Stimulated activated CD4-positive, alpha-beta T cell treated with anti-CD3 and anti-CD28 coated beads, Interleukin-15, amount 100 ng/mL, for 24 hours (primary cell): ENCODE data around the gene DYDC1.
"Not testable (repeated sequence)": the region's sequence is repeated elsewhere in the genome, so short reads cannot be mapped to it uniquely, and the experiment has no call there.

Experiments used
- DNase-seq: peaks from one replicate; pipeline ENCODE4 v3.0.0-alpha.2; 2020

The DYDC1 gene

DNA sequence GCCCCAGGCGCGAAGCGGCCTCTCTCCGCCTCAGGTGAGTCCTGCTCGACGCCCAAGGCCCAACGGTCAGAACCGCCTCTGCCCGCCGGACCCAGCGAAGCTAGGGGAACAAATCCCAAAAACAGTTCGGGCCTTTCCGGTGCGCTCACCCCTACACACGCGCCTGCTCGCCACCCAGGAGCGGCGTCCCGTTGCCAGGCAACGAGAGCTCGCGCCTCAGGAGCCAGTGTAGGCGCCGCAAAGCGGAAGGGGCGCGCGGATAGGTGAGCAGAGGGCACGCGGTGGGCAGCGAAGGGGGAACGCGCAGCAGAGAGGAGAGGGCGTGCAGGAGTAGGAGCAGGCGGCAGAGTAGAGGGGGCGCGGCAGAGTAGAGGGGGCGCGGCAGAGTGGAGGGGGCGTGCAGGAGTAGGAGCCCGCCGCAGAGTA is at the start of gene DYDC1, which contains the start of gene DYDC2:
DYDC1 (minus strand) TSS at position 193 of the 426 bp plus-strand sequence. CDS start 4,154 bp downstream, outside the sequence.
DYDC2 (plus strand) TSS at position 219 of the 426 bp plus-strand sequence. CDS start 5,663 bp downstream, outside the sequence.
- peak; percentile 69 for DNase-seq

DNA sequence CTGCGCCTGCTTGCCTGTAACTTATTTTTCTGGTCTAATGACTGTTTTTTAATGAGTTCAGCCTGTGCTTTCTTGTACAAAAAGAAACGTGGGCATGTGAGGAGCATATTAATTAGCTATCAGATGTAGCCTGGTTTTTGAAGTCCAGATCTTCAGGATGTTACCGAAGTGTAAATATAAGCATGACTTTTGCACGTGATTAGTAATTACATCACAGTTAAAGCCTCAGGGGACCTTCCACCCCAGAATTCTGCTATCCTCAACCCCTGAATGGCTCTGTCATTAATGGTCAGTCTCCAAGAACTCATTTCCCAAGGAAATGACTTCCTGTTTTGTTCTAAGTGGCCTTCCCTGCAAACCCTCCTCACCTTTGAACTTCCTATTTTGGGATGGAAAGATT is 49.6 kb upstream of the DYDC1 start:
- DNase-seq, result no peak

DNA sequence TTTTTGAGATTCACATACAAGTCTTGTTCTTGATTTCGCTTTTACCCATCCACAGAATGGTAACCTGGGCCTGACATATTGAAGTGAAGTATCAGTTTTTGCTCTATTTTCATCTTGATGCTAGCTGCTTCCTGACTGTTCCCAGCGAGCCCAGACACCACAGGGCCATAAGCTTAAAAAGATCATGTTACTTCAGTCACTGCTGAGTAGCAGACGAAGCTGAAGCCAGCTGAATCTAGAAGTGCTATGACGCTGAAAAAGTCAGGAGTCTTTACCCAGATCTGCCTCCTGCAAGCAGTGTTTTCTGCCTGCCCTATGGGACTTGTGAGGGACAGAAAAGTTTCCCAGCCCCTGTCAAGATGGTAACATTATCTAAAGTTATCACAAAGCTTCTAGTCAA is 49.1 kb upstream of the DYDC1 start:
- no peak for DNase-seq

DNA sequence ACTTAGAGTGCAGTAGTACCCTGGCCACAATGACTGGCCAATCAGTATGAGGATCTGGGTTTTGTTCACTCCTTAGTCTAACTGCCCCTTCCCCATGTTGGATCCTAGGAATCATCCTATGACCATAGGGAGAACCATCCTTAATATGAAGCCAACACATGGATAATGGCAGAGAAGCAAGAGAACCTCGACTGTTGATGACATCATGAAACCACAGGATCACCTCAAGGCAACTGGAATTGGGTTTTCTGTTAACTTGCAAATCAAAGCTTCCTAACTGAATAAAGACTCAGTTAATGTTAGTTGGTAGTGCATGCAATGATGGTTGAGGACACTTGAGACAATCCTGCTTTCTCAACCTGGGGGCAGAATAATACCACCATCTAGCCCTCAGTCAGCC is 48.5 kb upstream of the DYDC1 start:
- no peak for DNase-seq

DNA sequence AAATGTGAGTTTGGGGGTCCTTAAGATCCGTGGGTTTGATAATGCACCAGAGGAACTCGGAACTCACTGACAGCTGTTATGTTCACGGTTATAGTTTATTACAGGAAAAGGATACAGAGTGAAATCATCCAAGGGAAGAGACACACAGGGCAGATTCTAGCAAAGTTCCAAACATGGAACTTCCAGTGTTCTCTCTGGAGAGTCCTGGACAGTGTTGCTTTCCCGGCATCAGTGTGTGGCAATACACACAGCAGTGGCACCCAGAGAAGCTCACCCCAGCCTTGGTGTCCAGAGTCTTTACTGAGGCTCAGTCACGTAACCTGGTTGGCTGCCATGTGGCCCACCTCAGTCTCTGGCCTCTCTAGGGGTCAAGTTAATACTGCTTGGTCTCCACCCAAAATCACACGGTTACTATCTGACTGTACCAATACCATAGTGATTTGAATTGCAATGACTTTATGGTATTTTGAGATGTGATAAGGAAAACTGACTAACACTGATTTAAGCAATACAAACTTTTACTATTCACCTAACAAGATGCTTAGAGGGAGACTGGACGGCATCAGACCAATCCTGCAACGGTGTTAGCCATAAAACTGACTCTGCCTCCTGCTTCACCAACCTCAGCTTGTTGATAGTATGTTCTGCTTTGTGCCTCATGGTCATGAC is 43.7 kb upstream of the DYDC1 start:
- DNase-seq, result no peak

DNA sequence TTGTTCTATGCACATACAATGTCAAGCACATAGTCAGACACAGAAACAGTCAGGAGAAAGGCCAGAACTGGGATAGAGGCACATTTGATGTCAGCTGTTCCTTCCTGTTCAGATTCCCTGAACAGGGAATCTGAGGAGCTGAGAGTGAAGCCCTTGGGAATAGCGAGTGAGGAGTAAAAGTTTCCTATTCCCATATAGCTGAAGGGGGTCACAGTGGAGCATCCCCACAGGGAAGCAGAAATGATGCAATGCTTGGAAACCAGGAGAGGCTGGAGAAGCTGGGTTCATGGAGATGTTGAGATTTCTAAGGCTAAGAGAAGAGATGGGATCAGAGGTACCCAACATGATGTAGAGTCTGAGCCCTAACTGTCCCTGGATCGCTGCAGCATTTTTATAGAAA is 40.5 kb upstream of the DYDC1 start:
- no peak for DNase-seq

DNA sequence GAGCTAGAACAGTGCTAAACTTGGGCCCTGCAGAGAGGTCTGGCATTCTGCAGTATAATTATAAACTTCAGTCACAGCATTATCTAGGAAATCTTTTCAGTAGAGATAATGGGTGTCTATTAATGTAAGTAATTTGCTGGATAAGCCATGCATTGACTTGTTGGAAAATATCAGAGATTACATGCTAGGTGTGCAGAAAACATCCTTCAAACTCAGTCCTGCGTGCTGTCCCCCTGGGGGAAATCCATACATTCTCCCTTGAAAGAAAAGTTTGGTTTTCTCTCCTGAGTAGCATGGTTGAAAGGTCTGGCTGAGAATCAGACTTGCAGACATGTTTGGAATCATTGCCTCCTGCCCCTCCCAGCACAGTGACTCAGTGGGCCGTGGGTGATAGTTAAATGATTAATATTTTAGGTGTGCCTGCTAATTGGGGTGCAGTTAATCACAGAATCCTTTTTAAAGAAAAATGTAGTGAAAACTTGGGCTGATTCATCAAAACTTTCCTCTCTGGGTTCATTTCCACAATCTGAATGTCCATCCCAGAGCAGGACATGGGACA is 37.9 kb upstream of the DYDC1 start:
- DNase-seq, result no peak

DNA sequence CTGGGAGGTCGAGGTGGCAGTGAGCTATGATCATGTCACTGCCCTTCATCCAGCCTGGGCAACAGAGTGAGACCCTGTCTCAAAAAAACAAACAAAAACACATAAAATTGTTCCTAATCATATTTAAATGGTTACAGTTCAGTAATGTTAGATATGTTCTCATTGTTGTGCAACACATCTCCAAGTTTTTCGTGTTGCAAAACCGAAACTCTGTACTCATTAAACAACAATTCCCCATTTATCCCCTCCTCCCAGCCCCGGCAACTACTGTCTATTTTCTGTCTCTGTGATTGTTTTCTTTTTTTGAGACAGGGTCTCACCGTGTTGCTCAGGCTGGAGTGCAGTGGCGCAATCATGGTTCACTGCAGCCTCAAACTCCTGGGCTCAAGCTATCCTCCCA is 35.7 kb upstream of the DYDC1 start:
- DNase-seq, result no peak

DNA sequence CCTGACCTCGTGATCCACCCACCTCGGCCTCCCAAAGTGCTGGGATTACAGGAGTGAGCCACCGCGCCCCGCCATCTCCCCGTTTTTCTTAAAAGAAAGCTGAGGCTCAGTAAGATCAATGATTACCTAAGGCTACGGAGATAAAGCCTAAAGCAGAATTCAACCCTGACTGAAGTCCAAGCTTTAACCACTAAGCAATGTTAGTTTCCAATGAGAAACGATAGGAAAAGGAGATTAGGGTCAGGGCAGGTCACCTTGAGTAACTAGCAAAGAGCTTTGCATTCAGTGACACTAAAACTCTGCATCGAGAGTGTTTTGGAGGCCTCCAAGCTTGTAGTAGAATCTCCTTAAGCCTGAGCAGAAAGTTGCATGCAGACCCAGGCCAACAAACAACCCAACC is 34.2 kb upstream of the DYDC1 start:
- no peak for DNase-seq

DNA sequence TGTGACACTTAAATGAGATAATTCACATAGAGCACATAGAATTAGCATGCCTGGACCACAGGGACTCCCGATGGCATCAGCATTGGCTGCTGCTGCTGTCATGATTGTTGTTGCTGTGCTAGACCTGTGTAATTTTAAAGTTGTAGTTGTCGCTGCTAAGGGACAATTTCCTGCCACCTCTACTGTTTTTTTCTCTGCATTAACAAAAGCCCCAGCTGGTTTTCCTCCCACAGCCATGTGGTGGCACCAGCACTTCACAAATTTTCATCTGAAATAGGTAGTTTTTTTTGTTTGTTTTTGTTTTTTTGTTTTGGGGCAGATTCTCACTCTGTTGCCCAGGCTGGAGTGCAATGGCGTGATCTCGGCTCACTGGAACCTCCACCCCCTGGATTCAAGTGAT is 26.4 kb upstream of the DYDC1 start:
- peak; percentile 46 for DNase-seq

DNA sequence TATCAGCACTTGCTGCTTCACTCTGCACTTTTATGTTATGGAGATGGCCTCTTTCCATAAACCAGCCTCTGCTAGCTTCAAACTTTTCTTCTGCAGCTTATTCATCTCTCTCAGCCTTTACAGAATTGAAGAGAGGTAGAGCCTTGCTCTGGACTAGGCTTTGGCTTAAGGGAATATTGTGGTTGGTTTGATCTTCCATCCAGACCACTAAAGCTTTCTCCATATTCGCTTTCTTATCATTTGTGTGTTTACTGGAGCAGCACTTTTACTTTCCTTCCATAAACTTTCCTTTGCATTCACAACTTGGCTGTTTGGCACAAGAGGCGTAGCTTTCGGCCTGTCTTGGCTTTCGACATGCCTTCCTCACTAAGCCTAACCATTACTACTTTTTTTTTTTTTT is 23.6 kb upstream of the DYDC1 start:
- DNase-seq, result no peak

DNA sequence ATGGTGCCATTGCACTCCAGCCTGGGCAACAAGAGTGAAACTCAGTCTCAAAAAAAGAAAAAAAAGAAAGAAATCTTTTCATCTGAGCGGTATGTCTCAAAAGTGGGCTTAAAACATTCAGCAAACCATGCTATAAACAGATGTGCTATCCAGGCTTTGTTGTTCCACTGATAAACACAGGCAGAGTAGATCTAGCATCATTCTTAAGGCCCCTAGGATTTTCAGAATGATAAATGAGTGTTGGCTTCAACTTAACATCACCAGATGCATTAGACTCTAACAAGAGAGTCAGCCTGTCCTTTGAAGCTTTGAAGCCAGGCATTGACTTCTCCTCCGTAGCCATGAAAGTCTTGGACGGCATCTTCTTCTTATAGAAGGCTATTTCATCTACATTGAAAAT is 23.1 kb upstream of the DYDC1 start:
- no peak for DNase-seq

DNA sequence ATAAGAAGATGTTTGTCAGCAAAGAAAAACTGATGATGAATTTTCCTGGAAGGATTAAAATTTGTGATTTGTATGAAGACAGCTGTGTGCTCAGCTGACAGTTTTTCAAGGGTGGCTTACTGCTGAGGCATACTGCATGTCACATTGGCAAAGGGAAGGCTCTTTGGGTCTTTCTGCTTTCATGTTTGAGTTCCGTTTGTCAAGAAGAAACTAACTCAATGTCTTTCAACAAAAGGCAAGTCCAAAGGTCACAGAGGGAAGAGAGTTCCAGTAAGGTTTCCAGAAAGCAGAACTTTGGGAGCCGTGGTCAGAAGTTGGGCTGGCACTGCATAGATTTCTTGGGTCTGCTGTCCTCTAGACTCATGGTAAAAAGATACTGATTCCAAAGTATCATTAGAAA is 16.9 kb upstream of the DYDC1 start:
- no peak for DNase-seq

DNA sequence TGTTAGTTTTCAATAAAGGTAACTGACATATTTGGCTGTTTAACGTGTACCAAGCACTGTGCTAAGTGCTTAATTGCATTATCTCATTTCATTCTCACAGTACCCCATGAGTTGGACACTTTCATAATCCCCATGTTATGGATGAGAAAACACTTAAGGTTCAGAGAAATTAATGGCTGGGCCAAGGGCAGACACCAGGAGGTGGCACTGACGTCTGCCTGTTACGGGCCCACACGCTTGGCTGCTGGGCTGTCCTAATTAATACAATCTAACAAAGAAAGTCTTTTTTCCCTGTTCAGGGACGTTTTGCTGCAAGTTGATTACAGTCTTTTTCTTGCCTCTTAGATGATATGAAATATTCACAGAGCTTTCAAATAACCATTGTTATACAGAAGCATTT is 16.1 kb upstream of the DYDC1 start:
- no peak for DNase-seq

DNA sequence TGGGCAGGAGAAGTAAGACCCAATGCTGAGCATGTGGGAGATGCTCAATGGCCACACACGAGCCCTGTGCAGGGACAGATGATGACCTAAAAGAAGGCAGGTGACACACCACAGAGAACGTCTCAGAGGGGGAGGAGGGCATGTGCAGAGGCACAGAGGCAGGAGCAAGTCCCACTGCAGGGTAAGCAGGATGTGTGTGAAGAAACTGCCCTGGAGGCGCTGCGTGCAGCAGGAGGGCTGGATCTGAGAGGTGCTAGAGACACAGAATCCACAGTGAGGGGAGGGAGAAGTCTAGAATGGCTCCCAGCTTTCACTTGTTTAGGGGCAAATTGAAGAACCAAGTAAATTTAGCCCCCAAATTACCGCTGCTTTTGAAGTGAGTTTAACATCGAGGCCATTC is 14.9 kb upstream of the DYDC1 start:
- no peak for DNase-seq

DNA sequence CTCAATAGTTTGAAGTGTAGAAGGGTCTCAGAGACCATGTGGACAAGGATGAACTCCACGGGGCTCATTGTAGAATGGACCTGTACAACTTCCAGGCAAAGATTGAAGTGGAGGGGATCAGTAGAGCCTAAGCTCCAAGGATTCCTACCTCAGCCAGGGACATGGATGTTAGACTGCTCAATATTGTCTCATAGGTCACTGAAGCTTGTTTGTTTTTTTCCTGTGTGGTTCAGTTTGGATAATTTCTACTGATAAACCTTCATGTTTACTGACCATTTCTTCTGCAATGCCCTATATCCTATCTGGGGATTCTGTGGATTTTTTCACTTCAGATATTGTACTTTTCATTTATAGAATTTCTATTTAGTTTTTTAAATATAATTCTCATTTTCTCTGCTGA is 9.0 kb upstream of the DYDC1 start:
- DNase-seq, result no peak

DNA sequence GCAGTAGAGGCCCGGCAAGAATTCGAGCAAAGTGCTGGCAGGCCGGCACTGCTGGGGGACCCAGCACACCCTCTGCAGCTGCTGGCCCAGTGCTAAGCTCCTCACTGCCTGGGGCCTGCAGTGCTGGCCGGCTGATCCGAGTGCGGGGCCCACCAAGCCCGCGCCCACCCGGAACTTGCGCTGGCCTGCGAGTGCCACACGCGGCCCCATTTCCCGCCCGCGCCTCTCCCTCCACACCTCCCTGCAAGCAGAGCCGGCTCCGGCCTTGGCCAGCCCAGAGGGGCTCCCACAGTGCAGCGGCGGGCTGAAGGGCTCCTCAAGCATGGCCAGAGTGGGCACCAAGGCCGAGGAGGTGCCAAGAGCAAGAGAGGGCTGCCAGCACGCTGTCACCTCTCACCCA is 3.1 kb upstream of the DYDC1 start:
- DNase-seq, result no peak

DNA sequence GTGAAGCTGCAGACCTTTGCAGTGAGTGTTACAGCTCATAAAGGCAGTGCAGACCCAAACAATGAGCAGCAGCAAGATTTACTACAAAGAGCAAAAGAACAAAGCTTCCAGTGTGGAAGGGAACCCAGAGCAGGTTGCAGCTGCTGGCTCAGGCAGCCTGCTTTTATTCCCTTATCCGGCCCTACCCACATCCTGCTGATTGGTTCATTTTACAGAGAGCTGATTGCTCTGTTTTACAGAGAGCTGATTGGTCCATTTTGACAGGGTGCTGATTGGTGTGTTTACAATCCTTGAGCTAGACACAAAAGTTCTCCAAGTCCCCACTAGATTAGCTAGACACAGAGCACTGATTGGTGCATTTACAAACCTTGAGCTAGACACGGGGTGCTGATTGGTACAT is 2.4 kb upstream of the DYDC1 start:
- DNase-seq, result not testable (repeated sequence)

DNA sequence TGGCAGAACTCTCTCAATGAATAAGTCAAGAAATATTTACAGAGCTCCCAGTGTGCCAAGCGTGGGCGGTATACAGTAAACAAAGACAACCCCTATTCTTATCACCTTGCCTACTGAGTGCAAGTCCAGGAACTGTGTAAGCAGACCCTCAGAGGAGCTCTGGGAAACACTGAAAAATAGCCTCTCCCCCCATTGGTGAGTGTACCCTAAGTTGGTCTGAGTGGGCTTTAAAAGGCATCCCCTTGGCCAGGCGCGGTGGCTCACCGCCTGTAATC is 1.2 kb upstream of the DYDC1 start:
- no peak for DNase-seq

DNA sequence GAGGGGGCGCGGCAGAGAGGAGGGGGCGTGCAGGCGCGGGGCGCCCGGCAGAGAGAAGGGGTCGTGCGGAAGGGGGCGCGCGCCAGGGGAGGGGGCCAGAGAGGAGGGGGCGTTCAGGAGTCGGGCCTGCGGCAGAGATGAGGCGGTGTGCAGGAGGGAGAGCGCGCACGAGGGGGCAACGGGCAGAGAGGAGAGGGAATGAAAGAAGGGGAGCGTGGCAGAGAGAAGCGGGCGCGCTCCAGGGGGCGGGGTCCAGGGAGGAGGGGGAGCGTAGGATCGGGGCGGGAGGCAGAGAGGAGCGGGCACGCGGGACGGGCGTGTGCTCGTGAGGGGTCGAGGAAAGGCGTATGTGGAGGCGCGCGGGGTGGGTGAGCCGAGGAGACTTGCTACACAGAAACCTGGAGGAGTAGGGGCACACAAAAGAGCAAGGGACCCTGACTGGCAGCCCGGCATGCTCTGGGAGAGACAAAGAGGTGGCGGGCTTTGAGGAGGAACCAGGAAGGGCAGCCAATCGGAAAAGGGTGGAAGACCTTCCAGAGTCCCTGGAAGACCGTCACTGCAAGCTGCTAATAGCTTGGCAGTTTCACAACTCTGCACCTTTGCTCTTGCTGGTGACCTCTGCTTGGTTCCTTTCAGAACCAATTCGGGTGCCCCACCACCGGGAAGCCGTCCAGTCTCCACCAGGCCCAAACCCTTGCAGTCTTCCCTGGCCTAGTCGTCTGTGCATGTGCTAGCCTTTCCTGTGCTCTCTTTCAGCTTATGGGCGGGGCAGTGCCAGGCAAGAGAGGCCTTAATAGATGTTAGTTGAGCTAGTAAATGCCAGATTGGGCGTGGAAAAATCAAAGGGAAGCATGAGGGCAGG is 665 bp upstream of the DYDC1 start:
- peak; percentile 21 for DNase-seq

DNA sequence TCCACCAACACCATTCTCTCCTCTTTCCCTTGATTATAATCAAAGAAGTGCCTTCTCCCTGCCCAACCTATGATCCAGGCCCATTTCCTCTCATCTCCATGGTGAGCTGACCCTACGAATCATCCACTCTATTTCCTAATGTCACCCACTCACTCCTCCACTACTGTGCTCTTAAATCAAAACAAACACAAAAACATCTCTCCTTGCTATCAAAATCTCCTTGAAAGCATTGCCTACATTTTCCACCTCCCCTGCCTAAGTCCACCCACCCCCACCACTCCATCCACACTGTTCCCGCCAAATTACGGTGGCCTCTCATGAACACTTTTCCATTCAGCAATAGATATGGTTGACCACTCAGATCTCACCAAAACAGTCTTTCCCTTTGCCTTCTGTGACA is 5.3 kb downstream of the DYDC1 start:
- DNase-seq, result no peak

DNA sequence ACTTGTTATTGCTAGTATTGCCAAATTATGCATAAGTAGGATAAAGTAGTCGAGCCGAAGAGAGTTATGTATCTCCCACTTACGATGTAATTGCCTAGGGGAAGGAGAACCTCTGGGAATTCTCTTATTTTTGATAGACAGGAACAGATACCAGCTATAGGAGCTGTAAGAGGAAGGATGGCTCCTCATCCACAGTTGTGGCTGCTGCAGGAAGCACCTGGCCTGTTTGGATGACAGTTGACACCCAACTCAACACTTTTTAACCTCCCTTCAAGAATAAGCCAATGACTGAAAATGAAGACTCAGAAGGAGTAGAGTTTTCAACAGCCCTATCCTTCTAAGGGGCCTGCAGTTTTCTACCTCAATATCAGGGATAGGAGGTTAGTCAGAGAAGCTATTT is 6.3 kb downstream of the DYDC1 start:
- DNase-seq, result no peak

DNA sequence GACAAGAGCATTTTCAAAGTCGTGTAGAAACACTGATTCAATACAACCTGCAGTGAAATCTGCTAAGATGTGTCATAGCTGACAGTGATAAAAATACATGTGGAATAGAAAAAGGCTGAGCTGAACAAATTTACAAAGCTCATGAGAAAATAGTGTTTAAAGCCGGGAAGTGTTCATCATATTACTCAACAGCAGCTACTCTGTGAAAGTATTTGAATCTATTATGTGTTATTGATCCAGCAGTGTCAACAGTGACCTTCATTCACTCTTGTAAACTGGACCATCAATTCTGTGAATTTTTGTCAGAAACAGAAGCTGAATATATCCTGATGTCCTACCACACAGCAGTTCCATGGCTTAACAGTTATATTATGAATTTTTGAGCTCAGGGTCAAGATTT is 11.6 kb downstream of the DYDC1 start:
- DNase-seq, result no peak

DNA sequence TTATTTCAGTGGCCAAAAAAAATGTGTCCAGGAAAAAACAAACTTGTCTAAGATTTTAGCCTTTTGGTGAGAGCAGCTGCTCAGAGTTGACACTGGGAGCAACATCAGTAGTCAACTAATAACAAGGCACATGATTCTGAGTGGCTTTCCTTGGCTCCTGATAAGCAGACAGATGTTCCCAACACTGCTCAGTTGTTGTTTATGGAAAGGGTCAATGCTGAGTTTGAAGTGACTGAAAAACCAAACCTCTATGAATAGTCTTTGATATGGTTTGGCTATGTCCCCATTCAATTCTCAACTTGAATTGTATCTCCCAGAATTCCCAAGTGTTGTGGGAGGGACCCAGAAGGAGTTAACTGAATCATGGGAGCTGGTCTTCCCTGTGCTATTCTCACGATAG is 12.3 kb downstream of the DYDC1 start:
- DNase-seq, result no peak
